Stimulated activated naive B cell treated with anti-CD40 and anti-IgM and Interleukin-4, amounts not matched to agents 10 μg/mL and 1 μg/mL and 100 μg/mL, for 72 hours (primary cell): Measurements from ENCODE around the gene CRNKL1.
A peak's percentile ranks its signal among the peaks of the same experiment; 100 is the strongest.

Experiments used
- ATAC-seq, 2 donors: fragments of 150-1000 bp; cut with Tn5 transposase; replicated peaks; 2 replicates each; pipeline ENCODE4 v1.10.0; 2021; ENCODE audit warnings: moderate library complexity in 1 of 2
- DNase-seq: peaks from one replicate; pipeline ENCODE4 v3.0.0; 2021
- H3K27ac Mint-ChIP-seq: one replicate; pipeline ENCODE4 v1.8.0; 2022; ENCODE audit warnings: mild to moderate bottlenecking, mixed read lengths
- H3K27me3 Mint-ChIP-seq, 2 donors: one replicate each; pipeline ENCODE4 v1.8.0; 2022; ENCODE audit warnings: mixed read lengths in 2 of 2
- H3K36me3 Mint-ChIP-seq, 2 donors: one replicate each; pipeline ENCODE4 v1.8.0; 2022; ENCODE audit warnings: mixed read lengths in 2 of 2, mild to moderate bottlenecking in 1 of 2
- H3K4me1 Mint-ChIP-seq, 2 donors: one replicate each; pipeline ENCODE4 v1.8.0; 2022; ENCODE audit warnings: mixed read lengths in 2 of 2, mild to moderate bottlenecking in 1 of 2
- H3K4me3 Mint-ChIP-seq, 2 donors: one replicate each; pipeline ENCODE4 v1.8.0; 2022; ENCODE audit warnings: mild to moderate bottlenecking in 2 of 2, mixed read lengths in 2 of 2, moderate library complexity in 1 of 2
- H3K9me3 Mint-ChIP-seq, 2 donors: one replicate each; pipeline ENCODE4 v1.8.0; 2022; ENCODE audit warnings: mixed read lengths in 2 of 2, mild to moderate bottlenecking in 1 of 2

Gene CRNKL1

DNA sequence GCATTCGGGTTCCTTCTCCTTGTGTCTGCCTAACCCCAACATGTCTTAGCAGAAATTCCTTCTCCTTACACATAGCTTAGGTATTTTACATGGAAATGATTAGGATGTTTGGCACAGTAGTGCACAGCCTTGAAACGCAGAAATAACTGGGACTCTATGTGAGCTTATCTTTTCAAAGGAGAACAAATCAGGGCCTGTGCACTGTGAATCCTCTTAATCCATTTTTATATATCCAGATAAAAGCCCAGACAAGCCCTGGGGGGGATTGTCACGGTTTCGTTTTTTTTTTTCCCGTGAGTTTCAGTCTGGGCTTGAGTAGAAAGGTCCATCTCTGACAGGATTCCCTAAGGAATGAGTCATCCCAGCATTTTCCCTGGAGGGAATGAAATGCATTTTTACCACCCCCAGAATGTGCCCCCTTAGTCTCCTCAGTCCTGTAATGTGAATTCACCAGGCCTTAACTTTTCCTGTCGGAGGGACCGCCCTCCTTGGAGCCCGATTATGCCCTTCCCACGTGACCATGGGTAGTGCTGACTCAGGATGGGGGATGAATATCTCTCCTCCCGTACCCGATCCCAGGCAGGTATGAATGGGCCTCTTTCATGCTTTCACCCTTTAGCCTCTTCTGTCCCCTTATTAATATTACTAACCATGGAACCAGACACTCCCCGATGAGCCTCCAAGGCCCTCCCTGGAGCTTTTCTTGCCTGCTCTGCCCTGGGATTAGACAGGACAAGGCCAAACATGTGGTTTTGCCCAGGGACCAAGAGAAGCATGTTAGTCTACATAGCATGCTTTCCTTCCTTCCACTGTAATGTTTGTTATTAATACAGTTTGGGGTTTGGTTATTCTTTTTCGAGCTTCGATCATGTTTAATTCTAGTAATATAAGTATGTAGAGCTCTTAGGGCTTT is 59.0 kb downstream of the CRNKL1 start:
- no peak overlapping the region for H3K4me3 Mint-ChIP-seq
- no peak overlapping the region for H3K27ac Mint-ChIP-seq
- DNase-seq = no peak
- no peak for ATAC-seq
- H3K9me3 Mint-ChIP-seq = no peaks in the 10 kb centered on the region
- peaks cover 0 to 3% of the 10 kb centered on the region in 2 donors for H3K27me3 Mint-ChIP-seq
- peaks cover 0 to 1% of the 10 kb centered on the region in 2 donors for H3K36me3 Mint-ChIP-seq
- H3K4me1 Mint-ChIP-seq = peaks cover 2 to 5% of the 10 kb centered on the region in 2 donors

DNA sequence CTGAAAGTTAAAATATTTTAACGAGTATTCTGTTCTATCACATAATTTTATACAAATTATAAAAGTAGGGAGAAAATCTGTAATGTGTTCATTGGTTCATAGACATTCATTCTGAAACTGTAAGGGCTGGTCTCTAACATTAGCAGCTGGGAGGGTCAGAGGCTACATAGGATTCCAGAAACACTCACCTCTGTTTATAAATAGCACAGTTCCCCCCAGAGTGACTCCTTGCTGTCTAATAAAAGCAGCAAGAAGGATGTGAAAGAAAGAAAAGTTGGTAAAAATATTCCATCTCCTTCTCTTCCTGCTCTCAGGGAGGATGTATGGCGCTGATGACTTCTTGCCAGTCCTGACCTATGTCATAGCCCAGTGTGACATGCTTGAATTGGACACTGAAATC is 60.4 kb downstream of the CRNKL1 start:
- DNase-seq = no peak
- Mint-ChIP-seq H3K27me3 (peaks cover 0 to 3% of the 10 kb centered on the region in 2 donors), H3K4me3 (no peak overlapping the region), H3K36me3 (peaks cover 0 to 1% of the 10 kb centered on the region in 2 donors), H3K9me3 (no peaks in the 10 kb centered on the region), H3K27ac (no peak overlapping the region), H3K4me1 (peaks cover 2 to 5% of the 10 kb centered on the region in 2 donors)
- peak in 1 of 2 donors; percentile 29 for ATAC-seq

DNA sequence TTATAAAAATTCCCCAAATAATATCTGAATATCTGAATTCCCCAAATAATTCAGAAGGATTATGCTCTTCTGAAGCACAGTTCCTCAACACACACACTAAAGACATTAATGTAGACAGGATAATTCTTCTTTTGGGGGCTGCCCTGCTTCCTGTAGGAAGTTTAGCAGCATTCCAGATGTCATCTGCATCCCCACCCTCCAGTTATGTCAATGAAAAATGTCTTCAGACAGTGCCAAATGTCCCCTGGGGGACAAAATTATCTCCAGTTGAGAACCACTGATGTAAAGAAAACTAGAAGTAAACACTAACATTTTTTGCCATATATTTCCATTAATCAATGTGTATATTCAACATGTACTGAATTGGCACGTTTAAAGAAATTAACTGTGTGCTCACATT is 61.0 kb downstream of the CRNKL1 start:
- Mint-ChIP-seq H3K27me3 (peaks cover 0 to 3% of the 10 kb centered on the region in 2 donors), H3K27ac (no peak overlapping the region), H3K36me3 (peaks cover 0 to 1% of the 10 kb centered on the region in 2 donors), H3K4me1 (peaks cover 3 to 5% of the 10 kb centered on the region in 2 donors), H3K9me3 (no peaks in the 10 kb centered on the region), H3K4me3 (no peak overlapping the region)
- DNase-seq (no peak), ATAC-seq (no peak)

DNA sequence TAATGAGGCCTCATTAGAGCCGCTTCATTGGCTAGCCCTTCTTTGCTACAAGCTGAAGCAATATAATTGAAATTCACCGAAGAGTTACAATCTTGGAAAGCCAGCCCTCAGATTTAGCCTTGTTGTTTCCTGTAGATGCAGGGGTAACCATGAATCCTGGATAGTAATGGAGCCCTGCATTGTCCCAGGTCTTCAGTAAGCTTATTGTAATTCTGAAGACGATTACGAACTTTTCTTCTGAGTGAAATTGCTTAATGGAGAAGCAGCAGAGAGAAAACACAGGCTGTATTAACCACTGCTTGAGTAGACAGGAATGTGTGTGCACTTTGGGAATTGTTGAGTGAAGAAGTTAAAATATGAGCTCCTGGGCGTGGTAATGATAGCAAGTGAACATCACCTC is 61.4 kb downstream of the CRNKL1 start:
- ATAC-seq = no peak
- H3K36me3 Mint-ChIP-seq = peaks cover 0 to 1% of the 10 kb centered on the region in 2 donors
- H3K9me3 Mint-ChIP-seq = no peaks in the 10 kb centered on the region
- peaks cover 3 to 5% of the 10 kb centered on the region in 2 donors for H3K4me1 Mint-ChIP-seq
- H3K4me3 Mint-ChIP-seq = no peak overlapping the region
- DNase-seq = no peak
- no peak overlapping the region for H3K27ac Mint-ChIP-seq
- peaks cover 0 to 3% of the 10 kb centered on the region in 2 donors for H3K27me3 Mint-ChIP-seq

DNA sequence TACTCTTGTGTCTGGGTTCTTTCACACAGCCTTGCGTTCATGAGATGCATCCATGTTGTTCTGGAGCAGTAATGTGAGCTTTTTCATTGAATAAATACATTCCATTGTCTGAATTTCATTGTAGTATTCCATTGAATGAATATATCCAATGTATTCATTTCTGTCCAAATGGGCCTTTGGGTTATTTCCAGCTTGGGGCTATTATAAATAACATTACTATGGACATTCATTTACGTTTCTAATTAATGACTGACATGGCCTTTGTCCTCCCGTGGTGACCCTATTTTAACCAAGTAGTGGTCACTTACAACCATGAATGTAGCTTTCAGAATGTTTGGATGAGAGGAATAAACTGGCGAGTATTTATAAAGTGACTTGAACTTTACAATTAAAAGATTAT is 65.2 kb downstream of the CRNKL1 start:
- H3K4me1 Mint-ChIP-seq = peaks cover 0 to 1% of the 10 kb centered on the region in 2 donors
- no peak for DNase-seq
- H3K27me3 Mint-ChIP-seq = peaks cover 0 to 3% of the 10 kb centered on the region in 2 donors
- H3K9me3 Mint-ChIP-seq = peaks cover 0 to 3% of the 10 kb centered on the region in 2 donors
- H3K27ac Mint-ChIP-seq = no peak overlapping the region
- no peak for ATAC-seq
- H3K4me3 Mint-ChIP-seq = no peak overlapping the region
- H3K36me3 Mint-ChIP-seq = no peaks in the 10 kb centered on the region

DNA sequence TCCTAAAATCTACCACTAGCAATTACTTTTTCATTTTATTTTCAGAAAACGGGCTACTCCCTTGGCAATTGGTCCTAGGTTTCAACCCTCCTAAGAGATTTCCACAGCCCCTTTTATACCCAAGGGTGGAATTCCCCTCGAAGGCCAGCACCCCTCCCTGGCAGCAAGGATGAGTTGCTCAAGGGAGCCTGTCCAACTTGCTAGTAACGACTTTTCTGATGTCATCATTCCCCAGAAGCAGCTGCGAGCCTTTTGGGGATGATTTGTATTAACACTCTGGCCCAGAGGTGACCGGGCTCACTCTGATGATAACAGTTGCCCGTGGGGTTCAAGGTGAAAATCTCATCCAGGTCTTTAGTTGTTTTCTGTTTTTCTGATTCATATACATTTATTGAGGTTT is 65.8 kb downstream of the CRNKL1 start:
- DNase-seq = no peak
- Mint-ChIP-seq H3K27me3 (peaks cover 0 to 3% of the 10 kb centered on the region in 2 donors), H3K27ac (no peak overlapping the region), H3K4me3 (no peak overlapping the region), H3K4me1 (peaks cover 0 to 1% of the 10 kb centered on the region in 2 donors), H3K36me3 (no peaks in the 10 kb centered on the region), H3K9me3 (peaks cover 0 to 3% of the 10 kb centered on the region in 2 donors)
- no peak for ATAC-seq
